Naive thymus-derived CD4-positive, alpha-beta T cell (primary cell): ENCODE measurements around the gene NR1H2. TPM values are rescaled to one million over a fixed set of nuclear protein-coding genes. Genes with fewer than 3 reads are reported as not detected.

Experiments used
- ATAC-seq: fragments of 150-1000 bp; cut with Tn5 transposase; 2 replicates; pipeline ENCODE4 v1.10.0; 2021; ENCODE audit warnings: mild to moderate bottlenecking, moderate library complexity
- CTCF ChIA-PET: fragments of 350-600 bp; sonication (Branson Sonifier 250); formaldehyde crosslinking; loops from one replicate; lab custom pipeline; 2021; ENCODE audit warnings: antibody characterized with exemption; lab: Charles Lee
- POLR2A ChIA-PET: fragments of 350-600 bp; sonication (Branson Sonifier 250); formaldehyde crosslinking; loops from one replicate; lab custom pipeline; 2021; ENCODE audit warnings: antibody characterized with exemption, inconsistent platforms; lab: Charles Lee
- DNase-seq, 9 donors: peaks; one replicate each; pipeline versions ENCODE4 v3.0.0 to v3.0.0-alpha.2; 2020 to 2022; ENCODE audit warnings: mixed read lengths in 1 of 9
- H3K27ac ChIP-seq: one replicate; pipeline ENCODE4 v1.7.0; 2013; ENCODE audit warnings: mild to moderate bottlenecking, low read depth, low read length, moderate library complexity
- H3K27me3 ChIP-seq, 2 donors: one replicate each; pipeline ENCODE4 v1.7.0; 2013; ENCODE audit warnings: low read length in 2 of 2, mild to moderate bottlenecking in 2 of 2, moderate library complexity in 2 of 2; ENCODE audit not compliant: control insufficient read depth in 2 of 2, insufficient read depth in 2 of 2
- H3K36me3 ChIP-seq, 3 experiments: 1 replicate in 2 of 3; 2 replicates in 1 of 3; pipeline ENCODE4 v1.7.0; 2013; ENCODE audit warnings: low read length in 3 of 3, mild to moderate bottlenecking in 3 of 3, moderate library complexity in 1 of 3; ENCODE audit not compliant: insufficient read depth in 3 of 3, control insufficient read depth in 2 of 3
- H3K4me1 ChIP-seq, 2 donors: one replicate each; pipeline ENCODE4 v1.7.0; 2013; ENCODE audit warnings: low read length in 2 of 2, mild to moderate bottlenecking in 2 of 2, moderate library complexity in 1 of 2; ENCODE audit not compliant: control insufficient read depth in 2 of 2, insufficient read depth in 2 of 2
- H3K4me3 ChIP-seq: 2 replicates; pipeline ENCODE4 v1.7.0; 2013; ENCODE audit warnings: mild to moderate bottlenecking, low read length
- H3K9me3 ChIP-seq, 3 experiments: 1 replicate in 2 of 3; 2 replicates in 1 of 3; pipeline ENCODE4 v1.7.0; 2013; ENCODE audit warnings: low read length in 3 of 3; ENCODE audit not compliant: control insufficient read depth in 2 of 3
- H3K27ac Mint-ChIP-seq, 9 donors: one replicate each; pipeline ENCODE4 v1.8.0; 2020 to 2022; ENCODE audit warnings: mixed read lengths in 9 of 9, mild to moderate bottlenecking in 8 of 9, moderate library complexity in 5 of 9, inconsistent platforms in 2 of 9
- H3K27me3 Mint-ChIP-seq, 5 donors: one replicate each; pipeline ENCODE4 v1.8.0; 2021 to 2022; ENCODE audit warnings: mixed read lengths in 5 of 5, mild to moderate bottlenecking in 1 of 5
- H3K36me3 Mint-ChIP-seq, 5 donors: one replicate each; pipeline ENCODE4 v1.8.0; 2020 to 2022; ENCODE audit warnings: mixed read lengths in 5 of 5, mild to moderate bottlenecking in 3 of 5, inconsistent platforms in 1 of 5
- H3K4me1 Mint-ChIP-seq, 7 donors: one replicate each; pipeline ENCODE4 v1.8.0; 2020 to 2022; ENCODE audit warnings: mixed read lengths in 7 of 7, mild to moderate bottlenecking in 3 of 7, inconsistent platforms in 1 of 7
- H3K4me3 Mint-ChIP-seq, 10 donors: one replicate each; pipeline ENCODE4 v1.8.0; 2020 to 2022; ENCODE audit warnings: mild to moderate bottlenecking in 10 of 10, mixed read lengths in 10 of 10, moderate library complexity in 6 of 10, inconsistent platforms in 2 of 10
- H3K9me3 Mint-ChIP-seq, 11 donors: one replicate each; pipeline ENCODE4 v1.8.0; 2020 to 2022; ENCODE audit warnings: mixed read lengths in 11 of 11, mild to moderate bottlenecking in 4 of 11, inconsistent platforms in 1 of 11, moderate library complexity in 1 of 11
- intact Hi-C, 2 donors: fragments of 100-400 bp; cut with micrococcal nuclease; formaldehyde crosslinking; loops; one replicate each; pipeline ENCODE4 v1.15.1; 2023
- polyA plus RNA-seq, 2 donors: library from polyadenylated mRNA; unstranded; fragments of 300-500 nt; fragmentation: Illumina TruSeq; gene quantifications; one replicate each; pipeline ENCODE4 v1.2.3, GENCODE V29; 2021
- total RNA-seq, 6 experiments: library from RNA in 5 of 6; stranded (reverse) in 5 of 6; gene quantifications; 1 replicate in 5 of 6; 2 replicates in 1 of 6; pipeline ENCODE4 v1.2.3 and lab custom pipeline; 2021 to 2026

The NR1H2 gene
- total and polyA plus RNA-seq, 7 experiments from 2014 or later: 66.6 to 284 (median 114) TPM

DNA sequence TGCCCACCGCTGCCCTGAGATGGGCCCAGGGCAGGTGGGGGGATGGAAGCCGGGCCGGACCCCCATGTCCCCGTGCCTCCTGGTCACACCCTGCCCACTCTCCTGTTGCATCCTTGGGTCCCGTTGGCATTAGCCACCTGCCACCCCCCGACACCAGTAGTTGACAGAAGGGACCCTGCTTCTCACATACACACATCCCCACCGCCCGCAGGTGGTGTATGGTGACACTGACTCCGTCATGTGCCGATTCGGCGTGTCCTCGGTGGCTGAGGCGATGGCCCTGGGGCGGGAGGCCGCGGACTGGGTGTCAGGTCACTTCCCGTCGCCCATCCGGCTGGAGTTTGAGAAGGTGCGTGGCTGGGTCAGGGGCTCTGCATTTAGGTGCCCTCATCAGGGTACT is 37.3 kb downstream of the NR1H2 start:
- peaks cover 0 to 22% (median 0%) of the 10 kb centered on the region in 3 experiments for H3K36me3 ChIP-seq

DNA sequence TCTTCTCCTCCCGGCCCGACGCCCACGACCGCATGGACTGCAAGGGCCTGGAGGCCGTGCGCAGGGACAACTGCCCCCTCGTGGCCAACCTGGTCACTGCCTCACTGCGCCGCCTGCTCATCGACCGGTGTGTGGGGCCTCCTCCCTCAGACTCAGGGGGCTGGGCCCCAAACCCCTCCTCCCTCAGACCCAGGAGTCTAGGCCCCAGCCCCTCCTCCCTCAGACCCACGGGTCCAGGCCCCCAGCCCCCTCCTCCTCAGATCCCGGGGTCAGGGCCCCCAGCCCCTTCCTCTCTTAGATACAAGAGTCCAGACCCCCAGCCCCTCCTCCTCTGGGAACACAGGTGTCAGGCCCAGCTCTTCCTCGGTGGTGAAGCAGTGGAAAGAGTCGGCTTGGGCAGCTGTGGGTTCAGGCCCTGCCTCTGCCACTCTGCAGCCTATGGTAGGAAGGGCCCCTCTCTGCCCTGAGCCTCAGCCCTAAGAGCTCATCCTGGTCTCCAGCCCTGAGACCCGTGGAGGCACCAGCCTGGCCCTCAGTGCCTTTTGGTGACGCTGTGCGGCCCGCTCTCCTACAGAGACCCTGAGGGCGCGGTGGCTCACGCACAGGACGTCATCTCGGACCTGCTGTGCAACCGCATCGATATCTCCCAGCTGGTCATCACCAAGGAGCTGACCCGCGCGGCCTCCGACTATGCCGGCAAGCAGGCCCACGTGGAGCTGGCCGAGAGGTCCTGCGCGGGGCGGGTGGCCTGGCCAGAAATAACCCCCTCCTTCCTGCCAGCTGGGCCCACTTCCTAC is 38.8 kb downstream of the NR1H2 start:
- H3K27me3 ChIP-seq: no peaks in the 10 kb centered on the region
- Mint-ChIP-seq H3K36me3 (peaks cover 0 to 11% (median 7%) of the 10 kb centered on the region in 5 donors), H3K4me3 (no peak overlapping the region), H3K27ac (no peak overlapping the region), H3K9me3 (peaks cover 0 to 3% (median 0%) of the 10 kb centered on the region in 11 donors), H3K27me3 (peaks cover 8 to 17% (median 11%) of the 10 kb centered on the region in 5 donors), H3K4me1 (peaks cover 8 to 15% (median 9%) of the 10 kb centered on the region in 7 donors)
- H3K9me3 ChIP-seq: no peaks in the 10 kb centered on the region
- peaks cover 0 to 7% (median 0%) of the 10 kb centered on the region in 3 experiments for H3K36me3 ChIP-seq
- intact Hi-C loops: loop anchor here (1.0 to 5.0 kb wide), 4 partner anchors 30 to 58 kb away; partner anchors contain the start of gene POLD1 (in 1 of the 2)
- DNase-seq: peak; percentile 45 to 79 (median 66)
- ChIA-PET CTCF (interaction anchor here (1.0 to 1.4 kb wide), 3 partner anchors 13 to 58 kb away, joined by 4 to 5 read pairs (median 5); no protein-coding TSS in a partner anchor), POLR2A (interaction anchor here (2.7 kb wide), 1 partner anchor 58 kb away, joined by 13 read pairs; no protein-coding TSS in a partner anchor)
- H3K4me3 ChIP-seq: no peak overlapping the region
- no peak overlapping the region for H3K27ac ChIP-seq
- H3K4me1 ChIP-seq: no peaks in the 10 kb centered on the region
- peak; percentile 85 for ATAC-seq

More for the DNA sequence above, 37.3 kb downstream of the NR1H2 start:
- peaks cover 0 to 9% (median 1%) of the 10 kb centered on the region in 5 donors for H3K36me3 Mint-ChIP-seq
- peaks cover 0 to 3% (median 0%) of the 10 kb centered on the region in 5 donors for H3K27me3 Mint-ChIP-seq
- H3K27ac Mint-ChIP-seq: no peak overlapping the region
- Histone ChIP-seq H3K4me3 (no peak overlapping the region), H3K9me3 (no peaks in the 10 kb centered on the region), H3K27ac (no peak overlapping the region), H3K27me3 (no peaks in the 10 kb centered on the region), H3K4me1 (no peaks in the 10 kb centered on the region)
- H3K4me3 Mint-ChIP-seq: no peak overlapping the region
- ATAC-seq (no peak), DNase-seq (no peak)
- no peaks in the 10 kb centered on the region for H3K9me3 Mint-ChIP-seq
- intact Hi-C loops: loop anchor here in 1 of 2 donors (5.0 kb wide), 1 partner anchor 49 kb away; no protein-coding TSS in a partner anchor
- ChIA-PET CTCF (interaction anchor here (0.6 to 0.9 kb wide), 2 partner anchors 47 to 1004 kb away, joined by 3 read pairs; no protein-coding TSS in a partner anchor), POLR2A (interaction anchor here (2.7 kb wide), 1 partner anchor 56 kb away, joined by 13 read pairs; no protein-coding TSS in a partner anchor)
- peaks cover 0 to 6% (median 0%) of the 10 kb centered on the region in 7 donors for H3K4me1 Mint-ChIP-seq

DNA sequence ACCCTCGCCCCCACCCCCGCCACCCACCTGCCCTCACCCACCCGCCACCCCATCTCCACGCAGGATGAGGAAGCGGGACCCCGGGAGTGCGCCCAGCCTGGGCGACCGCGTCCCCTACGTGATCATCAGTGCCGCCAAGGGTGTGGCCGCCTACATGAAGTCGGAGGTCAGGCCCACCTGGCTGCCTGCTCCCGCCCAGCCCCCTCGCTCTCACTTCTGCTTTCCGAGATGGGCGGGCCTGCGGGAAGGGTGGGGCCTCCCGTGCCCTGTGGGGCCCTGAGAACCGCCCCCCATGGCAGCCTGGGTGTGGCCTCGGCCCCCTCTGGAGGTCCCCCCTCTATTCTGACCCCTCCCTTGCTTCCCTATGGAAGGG is 39.4 kb downstream of the NR1H2 start:
- ChIA-PET CTCF (interaction anchor here (0.8 to 1.4 kb wide), 4 partner anchors 13 to 94 kb away, joined by 3 to 5 read pairs (median 4); no protein-coding TSS in a partner anchor), POLR2A (no interaction called here)
- H3K27ac Mint-ChIP-seq: no peak overlapping the region
- peaks cover 0 to 13% (median 7%) of the 10 kb centered on the region in 5 donors for H3K36me3 Mint-ChIP-seq
- no peak overlapping the region for H3K4me3 Mint-ChIP-seq
- Histone ChIP-seq H3K4me3 (no peak overlapping the region), H3K4me1 (no peaks in the 10 kb centered on the region), H3K36me3 (peaks cover 0 to 2% (median 0%) of the 10 kb centered on the region in 3 experiments), H3K27me3 (no peaks in the 10 kb centered on the region), H3K27ac (no peak overlapping the region), H3K9me3 (no peaks in the 10 kb centered on the region)
- H3K9me3 Mint-ChIP-seq: peaks cover 0 to 3% (median 0%) of the 10 kb centered on the region in 11 donors
- intact Hi-C loops: loop anchor here in 1 of 2 donors (2.0 kb wide), 1 partner anchor 31 kb away; the partner anchor contains the start of gene POLD1
- peaks cover 8 to 23% (median 15%) of the 10 kb centered on the region in 5 donors for H3K27me3 Mint-ChIP-seq
- DNase-seq (no peak), ATAC-seq (peak; percentile 71)
- peaks cover 11 to 17% (median 13%) of the 10 kb centered on the region in 7 donors for H3K4me1 Mint-ChIP-seq

DNA sequence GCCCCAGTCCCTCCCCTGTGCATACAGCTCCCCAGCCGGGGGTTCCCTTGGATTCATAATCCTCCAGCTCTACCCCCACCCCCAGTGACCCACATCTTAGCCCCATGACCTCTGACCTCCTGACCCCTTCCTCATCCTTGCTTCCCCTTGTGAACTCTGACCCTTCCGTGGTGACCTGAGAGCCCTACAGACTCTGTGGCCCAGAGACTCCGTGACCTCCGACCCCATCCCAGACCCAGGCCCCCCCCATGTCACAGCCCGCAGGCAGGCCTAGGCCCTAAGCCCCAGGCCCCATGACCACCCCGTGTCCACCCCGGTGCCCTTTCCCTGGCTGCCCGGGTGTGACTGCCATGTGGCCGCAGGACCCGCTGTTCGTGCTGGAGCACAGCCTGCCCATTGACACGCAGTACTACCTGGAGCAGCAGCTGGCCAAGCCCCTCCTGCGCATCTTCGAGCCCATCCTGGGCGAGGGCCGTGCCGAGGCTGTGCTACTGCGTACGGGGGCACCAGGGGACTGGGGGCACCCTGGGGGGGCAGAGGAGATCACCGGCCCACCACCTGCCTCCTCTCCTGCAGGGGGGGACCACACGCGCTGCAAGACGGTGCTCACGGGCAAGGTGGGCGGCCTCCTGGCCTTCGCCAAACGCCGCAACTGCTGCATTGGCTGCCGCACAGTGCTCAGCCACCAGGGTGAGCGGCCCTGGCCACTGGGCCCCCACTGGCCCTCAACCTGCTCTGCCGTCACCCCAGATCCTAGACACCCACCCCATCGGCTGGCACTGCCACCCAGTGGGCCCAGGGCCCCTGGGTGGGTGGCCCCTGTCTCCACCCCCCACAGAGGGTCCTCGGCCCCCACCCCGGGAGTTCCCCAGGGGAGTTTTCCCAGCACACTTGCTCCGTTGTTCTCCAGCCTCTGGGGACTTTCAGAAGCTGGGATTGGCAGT is 40.0 kb downstream of the NR1H2 start:
- Mint-ChIP-seq H3K4me1 (peaks cover 11 to 17% (median 13%) of the 10 kb centered on the region in 7 donors), H3K27me3 (peaks cover 8 to 28% (median 20%) of the 10 kb centered on the region in 5 donors), H3K36me3 (peaks cover 0 to 13% (median 6%) of the 10 kb centered on the region in 5 donors), H3K27ac (no peak overlapping the region), H3K4me3 (no peak overlapping the region), H3K9me3 (peaks cover 0 to 3% (median 0%) of the 10 kb centered on the region in 11 donors)
- intact Hi-C loops: no loop called here
- H3K27me3 ChIP-seq: no peaks in the 10 kb centered on the region
- POLR2A ChIA-PET: no interaction called here
- H3K27ac ChIP-seq: no peak overlapping the region
- CTCF ChIA-PET: interaction anchor here (0.8 to 1.4 kb wide), 4 partner anchors 14 to 93 kb away, joined by 3 to 5 read pairs (median 4); no protein-coding TSS in a partner anchor
- no peaks in the 10 kb centered on the region for H3K4me1 ChIP-seq
- H3K9me3 ChIP-seq: no peaks in the 10 kb centered on the region
- ATAC-seq (no peak), DNase-seq (no peak)
- H3K4me3 ChIP-seq: no peak overlapping the region
- H3K36me3 ChIP-seq: no peaks in the 10 kb centered on the region

DNA sequence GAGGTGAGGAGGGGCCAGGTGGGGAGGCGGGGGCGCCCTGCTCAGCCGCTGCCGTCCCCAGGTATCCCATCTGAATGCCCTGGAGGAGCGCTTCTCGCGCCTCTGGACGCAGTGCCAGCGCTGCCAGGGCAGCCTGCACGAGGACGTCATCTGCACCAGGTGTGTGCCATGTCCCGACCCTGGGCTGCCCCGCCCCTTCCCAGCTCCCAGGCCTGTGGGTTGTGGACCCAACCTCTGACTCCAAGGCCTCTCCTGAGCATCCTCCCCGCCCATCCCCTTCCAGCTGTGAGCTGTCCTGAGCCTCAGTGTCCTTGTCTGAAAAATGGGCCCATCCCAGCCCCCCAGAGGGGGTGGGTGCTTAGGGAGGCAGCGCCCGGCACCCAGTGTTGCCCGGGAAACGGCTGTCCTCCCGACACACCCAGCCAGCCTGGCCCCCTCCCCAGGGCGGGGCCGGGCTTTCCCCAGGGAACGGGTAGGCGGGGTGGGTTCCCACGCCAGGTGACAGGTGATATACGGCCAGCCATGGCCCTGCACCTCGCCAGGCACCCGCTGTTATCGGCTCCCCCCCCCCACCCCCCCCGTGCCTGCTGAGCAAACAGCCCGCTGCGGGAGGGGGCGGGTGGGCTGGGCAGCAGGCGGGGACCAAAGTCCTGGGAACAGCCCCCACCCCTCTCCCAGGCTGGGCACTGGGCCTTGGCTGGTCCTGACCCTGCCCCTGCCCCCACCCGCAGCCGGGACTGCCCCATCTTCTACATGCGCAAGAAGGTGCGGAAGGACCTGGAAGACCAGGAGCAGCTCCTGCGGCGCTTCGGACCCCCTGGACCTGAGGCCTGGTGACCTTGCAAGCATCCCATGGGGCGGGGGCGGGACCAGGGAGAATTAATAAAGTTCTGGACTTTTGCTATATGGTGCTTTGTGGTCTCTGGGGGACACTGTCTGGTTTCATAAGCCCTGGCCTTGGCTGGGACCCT is 41.1 kb downstream of the NR1H2 start:
- H3K27ac Mint-ChIP-seq: no peak overlapping the region
- Histone ChIP-seq H3K9me3 (no peaks in the 10 kb centered on the region), H3K36me3 (no peaks in the 10 kb centered on the region), H3K27me3 (no peaks in the 10 kb centered on the region), H3K4me1 (no peaks in the 10 kb centered on the region), H3K4me3 (no peak overlapping the region), H3K27ac (no peak overlapping the region)
- ChIA-PET CTCF (no interaction called here), POLR2A (no interaction called here)
- intact Hi-C loops: no loop called here
- peaks cover 0 to 3% (median 0%) of the 10 kb centered on the region in 11 donors for H3K9me3 Mint-ChIP-seq
- no peak overlapping the region for H3K4me3 Mint-ChIP-seq
- no peak for ATAC-seq
- DNase-seq: no peak
- peaks cover 8 to 31% (median 23%) of the 10 kb centered on the region in 5 donors for H3K27me3 Mint-ChIP-seq
- peaks cover 11 to 17% (median 13%) of the 10 kb centered on the region in 7 donors for H3K4me1 Mint-ChIP-seq
- peaks cover 0 to 12% (median 4%) of the 10 kb centered on the region in 5 donors for H3K36me3 Mint-ChIP-seq
